HG03060 (cell line): ENCODE data around the gene SERPINA1.

Experiments
- ATAC-seq: cut with Tn5 transposase; IDR thresholded peaks from one replicate; pipeline ENCODE4 v1.9.1; 2021; ENCODE audit warnings: low read depth, moderate number of reproducible peaks; ENCODE audit not compliant: unreplicated experiment

Gene SERPINA1

GRCh38 chr14:94398536-94398935, 10.1 kb upstream of the SERPINA1 start:
- no peak for ATAC-seq

GRCh38 chr14:94398182-94398479, 9.7 kb upstream of the SERPINA1 start:
- no peak for ATAC-seq

- no peak for ATAC-seq
Observed at GRCh38 chr14:94397289-94398181, 9.1 kb upstream of the SERPINA1 start.

GRCh38 chr14:94396628-94397225, 8.3 kb upstream of the SERPINA1 start:
- no peak for ATAC-seq

GRCh38 chr14:94395888-94396574, 7.6 kb upstream of the SERPINA1 start:
- ATAC-seq: no peak

GRCh38 chr14:94395282-94395887, 7.0 kb upstream of the SERPINA1 start:
- ATAC-seq: no peak

GRCh38 chr14:94394581-94395207, 6.3 kb upstream of the SERPINA1 start:
- ATAC-seq: no peak

- ATAC-seq: no peak
Observed at GRCh38 chr14:94394025-94394493, 5.7 kb upstream of the SERPINA1 start.

- no peak for ATAC-seq
Observed at GRCh38 chr14:94393474-94393873, 5.1 kb upstream of the SERPINA1 start.

GRCh38 chr14:94392510-94392935, 4.1 kb upstream of the SERPINA1 start:
- ATAC-seq: no peak

GRCh38 chr14:94391281-94391975, 3.0 kb upstream of the SERPINA1 start:
- no peak for ATAC-seq

GRCh38 chr14:94390372-94391086, 2.1 kb upstream of the SERPINA1 start:
- ATAC-seq: no peak

GRCh38 chr14:94389731-94390371, 1.4 kb upstream of the SERPINA1 start:
- ATAC-seq: no peak

GRCh38 chr14:94389104-94389469, 685 bp upstream of the SERPINA1 start:
- no peak for ATAC-seq

GRCh38 chr14:94388027-94388383, 397 bp downstream of the SERPINA1 start:
- ATAC-seq: no peak

GRCh38 chr14:94387051-94388026, 1.1 kb downstream of the SERPINA1 start:
- no peak for ATAC-seq

GRCh38 chr14:94386085-94387031, 2.0 kb downstream of the SERPINA1 start:
- ATAC-seq: no peak
